ENCODE measurements around the gene CUL3. TPM values are rescaled to one million over a fixed set of nuclear protein-coding genes. Genes with fewer than 3 reads are reported as not detected.
"Not testable (repeated sequence)": the region's sequence is repeated elsewhere in the genome, so short reads cannot be mapped to it uniquely, and the experiment has no call there.

CUL3 gene
- total RNA-seq, 6 donors from 2014 or later: 24.6 to 117 (median 58.0) TPM

GRCh38 chr2:224591220-224591619, 6.1 kb upstream of the CUL3 start:
- no peak overlapping the region for H3K27ac ChIP-seq
- peaks cover 3 to 10% (median 7%) of the 10 kb centered on the region in 4 donors for H3K4me1 ChIP-seq
- H3K27me3 ChIP-seq: no peaks in the 10 kb centered on the region
- H3K36me3 ChIP-seq: no peaks in the 10 kb centered on the region
- TF ChIP-seq POLR2AphosphoS5 (IDR thresholded peaks at IDR 0.05) (no peak), POLR2A (IDR thresholded peaks at IDR 0.05) (no peak), EP300 (IDR thresholded peaks at IDR 0.05) (no peak), CTCF (IDR thresholded peaks at IDR 0.05) (no peak)
- no peak for ATAC-seq (ENCODE audit: low FRiP score in 2 of 2)
- no peak for DNase-seq
- H3K9me3 ChIP-seq: no peaks in the 10 kb centered on the region
- no peak overlapping the region for H3K4me3 ChIP-seq
- 29 to 33% methylated on average over 2 of the region's 2 CpGs for WGBS, 2 donors

GRCh38 chr2:224586127-224586695, 1.0 kb upstream of the CUL3 start:
- Histone ChIP-seq H3K27ac (peak overlapping the region; percentile 68 to 99 (median 95)), H3K4me3 (peak overlapping the region; percentile 33 to 88 (median 82)), H3K4me1 (peaks cover 24 to 40% (median 28%) of the 10 kb centered on the region in 4 donors), H3K36me3 (no peaks in the 10 kb centered on the region), H3K9me3 (no peaks in the 10 kb centered on the region), H3K27me3 (no peaks in the 10 kb centered on the region)
- TF ChIP-seq POLR2A (IDR thresholded peaks at IDR 0.05) (no peak), CTCF (IDR thresholded peaks at IDR 0.05) (no peak), POLR2AphosphoS5 (IDR thresholded peaks at IDR 0.05) (no peak), EP300 (IDR thresholded peaks at IDR 0.05) (no peak)
- ATAC-seq (ENCODE audit: low FRiP score in 2 of 2) (no peak), DNase-seq (no peak)
- 5 to 6% methylated on average over 7 of the region's 7 CpGs for whole genome bisulfite sequencing, 2 donors

DNA sequence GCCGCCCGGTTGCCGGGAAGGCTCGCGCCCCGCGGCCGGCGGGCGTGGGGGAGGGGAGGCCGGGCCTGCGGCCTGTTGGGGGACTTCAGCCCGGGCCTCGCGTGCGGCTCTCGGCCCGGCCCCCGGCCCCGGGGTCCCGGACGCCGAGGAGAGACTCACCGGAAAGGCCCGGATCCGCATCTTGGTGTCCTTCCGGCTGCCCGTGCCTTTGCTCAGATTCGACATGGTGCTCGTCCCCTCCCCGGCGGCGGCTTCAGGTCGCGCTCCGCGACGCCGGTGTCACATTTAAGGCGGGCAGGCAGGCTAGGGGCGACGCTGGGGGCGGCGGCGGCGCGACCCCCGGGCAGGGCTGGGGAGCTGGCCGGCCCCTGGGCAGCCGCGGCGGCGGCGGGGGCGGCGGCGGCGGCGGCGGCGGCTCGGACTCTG, 365 bp downstream of the CUL3 start:
- H3K4me1 ChIP-seq: peaks cover 34 to 53% (median 39%) of the 10 kb centered on the region in 4 donors
- peak overlapping the region; percentile 94 to 99 (median 96) for H3K27ac ChIP-seq
- DNase-seq (peak in 1 of 2 donors; percentile 57), ATAC-seq (ENCODE audit: low FRiP score in 2 of 2) (no peak)
- H3K27me3 ChIP-seq: no peaks in the 10 kb centered on the region
- H3K9me3 ChIP-seq: no peaks in the 10 kb centered on the region
- no peaks in the 10 kb centered on the region for H3K36me3 ChIP-seq
- WGBS, 2 donors: 0% methylated on average over 4 to 5 of the region's 62 CpGs
- TF ChIP-seq CTCF (IDR thresholded peaks at IDR 0.05): no peak
- TF ChIP-seq EP300 (IDR thresholded peaks at IDR 0.05): no peak
- TF ChIP-seq POLR2AphosphoS5 (IDR thresholded peaks at IDR 0.05): no peak
- no peak for TF ChIP-seq POLR2A (IDR thresholded peaks at IDR 0.05)
- H3K4me3 ChIP-seq: peak overlapping the region; percentile 70 to 88 (median 82)

GRCh38 chr2:224584111-224584784, 915 bp downstream of the CUL3 start:
- ATAC-seq (ENCODE audit: low FRiP score in 2 of 2) (no peak), DNase-seq (peak in 1 of 2 donors; percentile 72)
- H3K27ac ChIP-seq: peak overlapping the region; percentile 94 to 99 (median 96)
- 0 to 1% methylated on average over 24 to 25 of the region's 50 CpGs for WGBS, 2 donors
- H3K9me3 ChIP-seq: no peaks in the 10 kb centered on the region
- H3K4me1 ChIP-seq: peaks cover 39 to 59% (median 43%) of the 10 kb centered on the region in 4 donors
- TF ChIP-seq POLR2AphosphoS5 (IDR thresholded peaks at IDR 0.05) (no peak), CTCF (IDR thresholded peaks at IDR 0.05) (no peak), EP300 (IDR thresholded peaks at IDR 0.05) (no peak), POLR2A (IDR thresholded peaks at IDR 0.05) (no peak)
- H3K36me3 ChIP-seq: no peaks in the 10 kb centered on the region
- peak overlapping the region; percentile 76 to 88 (median 87) for H3K4me3 ChIP-seq
- no peaks in the 10 kb centered on the region for H3K27me3 ChIP-seq

- 92 to 94% methylated on average over 14 of the region's 14 CpGs for WGBS, 2 donors
- not testable (repeated sequence) for ATAC-seq (ENCODE audit: low FRiP score in 2 of 2); H3K27me3 ChIP-seq; H3K27ac ChIP-seq; H3K9me3 ChIP-seq; DNase-seq; H3K36me3 ChIP-seq
- Histone ChIP-seq H3K4me1 (peaks cover 50 to 68% (median 53%) of the 10 kb centered on the region in 4 donors), H3K4me3 (peak overlapping the region in 2 of 4 donors; percentile 87 to 88)
These were observed 2.1 kb downstream of the CUL3 start for GRCh38 chr2:224583033-224583432.
